AML-193 (cell line): ENCODE data around the gene ARL5C.

Source experiments
- DNase-seq, 2 experiments: peaks; one replicate each; lab custom pipeline; 2025; lab: John Stamatoyannopoulos, UW

ARL5C gene

GRCh38 chr17:39167476-39167875 is 1.5 kb upstream of the ARL5C start:
- DNase-seq, result peak; percentile 93 to 97

DNA sequence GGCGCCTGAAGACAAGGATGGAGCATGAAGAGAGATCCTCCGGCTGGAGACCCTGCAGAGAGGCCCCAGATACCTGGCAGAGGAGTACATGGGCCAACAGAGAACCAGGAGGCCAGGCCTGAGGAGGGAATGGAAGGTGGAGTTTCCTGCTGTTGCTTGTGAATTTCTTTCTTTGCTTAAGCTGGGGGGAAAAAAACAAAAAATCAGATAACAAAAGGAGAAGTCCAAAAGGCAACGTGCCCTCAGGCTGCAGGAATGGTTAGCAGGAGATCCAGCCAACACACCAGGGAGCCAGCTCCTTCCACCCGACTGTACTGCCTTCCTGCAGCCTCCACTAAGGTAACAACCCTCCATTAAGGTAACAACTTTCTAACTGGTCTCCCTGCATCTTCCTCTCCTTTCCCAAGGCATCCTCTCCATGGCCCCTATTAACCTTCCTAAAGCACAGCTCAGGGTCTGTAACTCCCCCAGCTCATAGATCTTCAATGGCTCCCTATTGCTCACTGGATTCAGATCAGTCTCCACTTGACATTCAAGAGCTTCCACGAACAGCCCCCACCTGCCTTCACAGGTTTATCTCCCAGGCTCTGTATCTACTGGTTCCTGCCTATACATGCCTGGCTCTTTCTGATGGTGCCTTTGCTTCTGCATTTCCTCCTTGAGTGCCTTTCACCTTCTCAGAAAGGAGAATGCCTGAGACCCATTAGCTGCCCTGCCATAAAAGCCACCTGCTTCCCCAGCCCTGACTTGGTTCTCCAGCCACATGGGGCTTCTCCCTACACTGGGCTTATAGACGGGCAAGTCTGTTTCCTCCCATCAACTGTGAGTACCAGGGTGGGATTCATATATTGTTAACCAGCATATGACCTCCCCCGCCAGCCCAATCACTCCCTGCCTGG is 725 bp upstream of the ARL5C start:
- peak in 1 of 2 experiments; percentile 37 for DNase-seq

DNA sequence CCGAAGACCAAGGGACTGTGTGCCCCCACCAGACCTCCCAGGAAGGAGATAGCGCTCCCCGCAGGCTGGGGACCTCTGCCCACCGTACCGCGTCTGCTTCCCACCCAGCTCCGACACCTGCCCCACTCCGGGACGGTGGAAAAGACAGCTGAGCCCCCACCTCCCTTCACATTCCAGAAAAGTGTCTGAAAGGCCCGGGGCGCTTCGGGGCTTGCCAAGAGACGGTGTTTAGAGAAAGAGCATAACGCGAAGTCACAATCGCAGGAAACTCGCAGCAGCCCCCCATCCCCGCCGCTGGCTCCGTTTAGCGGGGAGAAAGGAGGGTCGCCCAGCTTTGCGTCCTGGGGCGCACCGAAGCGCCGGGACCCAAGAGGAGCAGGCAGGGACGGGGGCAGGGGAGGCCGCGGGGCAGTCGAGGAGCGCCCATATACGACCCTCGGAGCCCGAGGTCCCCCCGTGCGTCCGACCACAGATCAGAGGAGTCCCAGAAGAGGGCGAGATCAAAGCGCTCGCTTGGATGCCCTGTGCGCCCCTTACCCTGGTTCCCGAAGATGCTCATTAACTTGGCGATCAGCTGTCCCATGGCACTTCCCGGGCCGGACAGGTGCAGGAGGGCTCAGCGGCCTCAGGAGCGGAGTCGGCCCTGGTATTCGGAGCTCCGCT is 652 bp downstream of the ARL5C start:
- DNase-seq, result no peak

DNA sequence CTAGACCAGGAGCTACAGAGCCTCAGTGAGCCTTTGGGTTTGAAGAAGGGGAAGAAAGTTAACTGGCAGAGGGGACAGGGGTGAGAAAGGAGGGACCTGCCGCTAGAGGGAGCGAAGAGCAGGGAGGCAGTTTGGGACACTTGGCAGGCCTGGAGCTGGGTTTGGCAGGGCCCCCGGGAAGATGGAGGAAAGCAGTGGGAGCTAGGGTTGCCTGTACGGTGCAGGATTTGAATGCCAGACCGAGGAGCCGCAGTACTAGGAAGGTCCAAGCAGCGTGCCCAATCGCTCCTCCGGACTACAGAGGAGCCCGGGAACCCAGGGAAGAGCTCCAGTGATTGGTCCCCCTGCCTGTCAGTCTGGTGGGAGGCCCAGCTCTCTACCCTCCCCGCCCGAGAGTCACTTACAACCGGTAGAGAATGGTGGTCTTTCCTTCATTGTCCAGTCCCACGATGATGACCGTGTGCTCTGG is 1.3 kb downstream of the ARL5C start:
- peak; percentile 87 to 88 for DNase-seq

DNA sequence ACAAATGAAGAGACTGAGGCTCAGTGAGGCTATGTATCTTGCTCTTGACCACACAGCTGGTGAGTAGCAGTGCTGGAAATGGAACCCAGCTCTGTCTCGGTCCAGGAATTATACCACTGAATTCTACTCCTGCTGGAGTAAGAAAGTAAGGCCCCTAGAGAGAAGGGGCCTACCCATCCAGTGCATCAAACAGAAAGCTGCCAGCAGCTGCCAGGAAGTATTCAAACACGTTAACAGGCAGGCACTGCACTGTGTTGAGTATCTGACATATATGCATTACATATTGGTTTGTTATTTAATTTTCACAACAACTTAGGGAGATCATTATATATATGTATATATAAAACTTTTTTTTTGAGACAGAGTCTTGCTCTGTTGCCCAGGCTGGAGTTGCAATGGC is 4.0 kb downstream of the ARL5C start:
- DNase-seq, result no peak

- no peak for DNase-seq
These were observed 7.3 kb downstream of the ARL5C start for GRCh38 chr17:39158623-39159022.

- no peak for DNase-seq
These were observed 9.5 kb downstream of the ARL5C start for GRCh38 chr17:39156491-39156890.

DNA sequence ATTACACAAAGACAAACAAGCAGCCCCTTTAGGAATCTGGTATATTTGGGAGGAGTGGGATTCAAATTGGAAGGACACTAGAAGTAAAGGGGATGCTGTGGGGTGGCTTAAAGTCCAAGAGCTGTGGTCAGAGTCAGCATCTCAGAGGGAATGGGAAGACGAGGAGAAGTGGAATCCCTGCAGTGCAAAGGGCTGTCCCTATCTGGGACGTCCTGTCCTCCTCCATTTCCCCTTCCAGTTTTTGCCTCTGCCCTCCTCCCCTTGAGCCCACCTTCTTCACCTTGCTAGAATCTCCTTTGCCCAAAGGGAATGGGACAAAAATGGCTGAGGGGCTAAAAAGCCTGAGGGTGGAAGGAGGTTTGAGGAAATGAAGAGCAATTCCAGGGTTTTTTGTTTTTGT is 10.3 kb downstream of the ARL5C start:
- no peak for DNase-seq

DNA sequence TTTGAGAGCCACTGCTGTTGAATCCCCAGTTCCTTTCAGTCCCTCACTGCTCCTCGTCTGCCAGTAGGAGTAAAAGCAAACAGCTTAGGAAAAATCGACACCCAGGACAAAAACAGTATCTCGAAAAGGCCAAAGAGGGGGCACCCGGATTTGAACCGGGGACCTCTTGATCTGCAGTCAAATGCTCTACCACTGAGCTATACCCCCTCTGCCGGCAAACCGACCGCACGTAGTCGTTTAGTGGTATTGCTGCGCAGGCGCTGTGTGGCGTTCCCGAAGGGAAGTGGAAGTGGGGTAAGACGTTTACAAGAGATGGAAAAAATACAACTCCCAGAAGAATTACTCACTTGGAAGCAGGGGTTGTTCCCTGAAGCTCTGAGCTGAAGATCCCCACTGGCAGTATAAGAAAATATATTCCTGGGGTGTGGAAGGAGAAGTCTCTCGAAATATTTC is 12.3 kb downstream of the ARL5C start:
- DNase-seq, result peak; percentile 73 to 82

DNA sequence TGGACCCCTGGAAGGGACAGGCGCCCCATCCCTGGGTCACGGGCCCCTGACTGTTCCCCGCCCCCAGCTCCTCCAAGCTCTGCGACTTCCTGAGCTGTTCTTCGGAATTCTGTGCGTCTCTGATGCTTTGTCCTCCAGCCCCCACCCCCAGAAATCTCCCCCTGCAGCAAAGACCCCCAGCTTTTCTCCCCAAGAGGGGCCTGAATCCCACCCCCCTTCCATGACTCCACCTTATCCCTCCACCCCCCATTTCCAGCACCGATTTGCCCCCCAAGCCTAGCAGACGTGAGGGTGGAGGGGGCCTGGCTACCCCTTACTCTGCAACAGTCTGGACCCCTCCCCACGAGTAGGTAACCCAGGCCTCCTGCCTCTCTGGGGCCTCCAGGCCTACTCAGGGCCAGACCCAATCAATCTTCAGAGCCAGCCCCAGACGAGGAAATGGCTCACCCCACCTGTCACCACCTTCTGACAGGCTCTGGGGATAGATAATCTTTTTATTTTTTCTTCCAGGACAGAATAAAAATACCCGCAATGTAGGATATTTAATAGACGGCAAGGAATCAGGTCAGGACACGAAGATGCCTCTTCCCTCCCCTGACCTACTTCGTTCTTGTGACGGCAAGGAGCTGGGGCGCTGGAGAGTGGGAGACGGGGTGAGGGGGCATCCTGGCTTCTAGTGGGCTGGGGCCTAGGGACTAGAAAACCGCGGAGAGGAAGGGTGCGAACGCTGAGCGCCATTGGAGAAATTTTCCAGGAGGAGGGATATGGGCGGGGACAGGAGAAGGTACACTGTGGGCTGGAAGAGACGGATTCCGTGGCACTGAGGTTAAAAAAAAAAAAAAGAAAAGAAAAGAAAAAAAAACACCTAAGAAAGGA is 13.8 kb downstream of the ARL5C start:
- DNase-seq, result no peak

- DNase-seq, result no peak
These were observed 14.6 kb downstream of the ARL5C start, which contains the start of gene PLXDC1 for GRCh38 chr17:39151150-39151942. Gene PLXDC1 (minus strand): TSS chr17:39151637. CDS start chr17:39151437, 200 bp downstream.

DNA sequence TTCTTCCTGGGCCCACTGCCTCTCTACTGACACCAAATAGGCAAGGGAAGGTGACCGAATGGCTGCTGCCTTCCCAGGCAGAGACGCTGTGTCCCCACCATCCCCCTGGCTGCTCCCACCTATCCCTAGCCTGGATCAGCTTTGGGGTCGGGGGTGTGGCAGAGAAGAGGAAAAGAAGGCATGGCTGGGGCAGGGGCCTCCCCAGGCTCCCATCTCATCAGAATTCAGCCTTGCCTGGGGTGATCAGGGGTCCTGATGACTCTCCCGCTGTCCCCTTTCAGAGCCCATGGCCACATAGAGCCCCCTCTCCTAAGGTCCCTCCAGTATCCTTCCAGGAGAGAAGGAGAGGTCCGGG is 15.2 kb downstream of the ARL5C start:
- no peak for DNase-seq

DNA sequence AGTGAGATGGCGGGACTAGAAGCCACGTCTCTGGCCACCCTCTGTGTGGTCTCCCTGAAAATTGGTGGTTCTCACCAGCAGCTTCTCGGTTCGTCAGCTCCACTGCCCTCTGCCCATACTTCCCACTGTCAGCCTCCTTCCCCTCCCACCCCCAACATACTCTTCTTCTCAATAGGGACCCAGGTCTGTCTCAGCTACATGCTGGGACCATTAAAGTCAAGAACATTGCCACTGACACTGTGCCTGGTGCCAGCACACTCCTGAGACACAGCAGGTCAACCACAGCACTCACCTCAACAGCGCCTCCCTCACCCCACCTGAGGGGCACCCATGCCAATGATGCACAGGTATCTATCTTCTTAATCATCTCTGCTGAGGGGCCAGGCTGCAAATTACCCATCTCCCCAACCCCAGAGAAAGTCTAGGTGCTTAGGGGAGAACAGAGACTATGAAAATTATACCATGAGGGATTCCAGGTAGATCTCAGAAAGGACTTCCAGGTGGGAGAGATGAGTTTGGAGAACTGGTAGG is 15.8 kb downstream of the ARL5C start:
- no peak for DNase-seq

- no peak for DNase-seq
These were observed 18.5 kb downstream of the ARL5C start for GRCh38 chr17:39147221-39148185.

- no peak for DNase-seq
These were observed 19.7 kb downstream of the ARL5C start for GRCh38 chr17:39146273-39146672.

DNA sequence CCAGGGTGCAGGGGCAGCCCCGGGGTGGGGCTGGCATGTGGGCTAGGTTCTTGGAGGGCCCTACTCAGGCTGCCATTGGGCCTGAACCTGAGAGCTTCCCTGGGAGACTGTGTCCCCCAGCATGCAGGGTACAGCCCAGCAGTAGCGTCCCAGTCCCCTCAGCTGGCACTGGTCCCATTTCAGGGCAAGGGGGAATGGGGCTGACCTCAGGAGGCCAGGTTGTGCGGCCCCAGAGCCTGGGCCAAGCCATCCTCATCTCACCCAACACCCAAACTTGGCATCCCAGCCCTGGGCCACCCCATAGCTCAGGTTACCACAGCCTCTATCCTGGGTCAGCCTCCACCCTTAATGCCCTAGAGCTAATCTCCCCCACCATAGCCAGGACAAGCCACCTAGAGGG is 20.8 kb downstream of the ARL5C start:
- no peak for DNase-seq

GRCh38 chr17:39144416-39144840 is 21.5 kb downstream of the ARL5C start:
- no peak for DNase-seq

DNA sequence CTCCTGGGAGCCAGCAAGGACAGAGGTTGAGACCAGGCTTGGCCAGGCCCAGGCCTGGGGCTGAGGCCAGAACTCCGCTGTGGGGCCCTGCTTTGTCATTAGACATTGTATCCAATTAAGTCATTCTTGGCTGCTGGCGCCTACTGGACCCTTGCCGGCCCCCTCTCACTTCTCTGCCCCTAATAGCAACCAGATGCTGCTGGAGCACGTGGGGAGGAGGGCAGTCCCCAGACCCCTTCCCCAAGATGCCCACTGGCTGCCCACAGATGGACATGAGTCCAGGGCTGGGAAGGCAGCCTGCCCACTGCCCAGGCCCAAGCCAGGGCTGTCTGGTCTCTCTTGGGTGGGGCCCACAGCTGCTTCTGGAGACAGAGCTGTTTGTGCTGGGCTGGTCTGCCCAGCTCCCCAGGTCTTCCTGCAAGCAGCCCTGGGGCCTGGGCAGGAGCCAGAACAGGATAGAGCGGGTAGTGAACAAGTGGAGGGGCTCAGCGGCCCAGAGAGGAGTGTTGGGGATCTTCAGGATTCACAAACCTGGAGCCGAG is 22.3 kb downstream of the ARL5C start:
- no peak for DNase-seq

- no peak for DNase-seq
These were observed 23.9 kb downstream of the ARL5C start for GRCh38 chr17:39141915-39142664.
